HS-5 (cell line): ENCODE measurements around the gene TTC21A.
"Not testable (repeated sequence)": the region's sequence is repeated elsewhere in the genome, so short reads cannot be mapped to it uniquely, and the experiment has no call there.

ENCODE experiments used
- DNase-seq: peaks from one replicate; pipeline ENCODE4 v3.0.0-alpha.2; 2012; ENCODE audit warnings: low read depth

TTC21A gene

GRCh38 chr3:39107388-39108199 is at the start of gene TTC21A, which contains the start of gene GORASP1:
TTC21A (plus strand) TSS chr3:39107680; CDS start chr3:39107838, 158 bp downstream.
GORASP1 (minus strand) TSS chr3:39107627; CDS start chr3:39107541, 86 bp downstream.
- DNase-seq: peak; percentile 54

- not testable (repeated sequence) for DNase-seq
Measured at GRCh38 chr3:39061228-39061627, 46.3 kb upstream of the TTC21A start.

DNA sequence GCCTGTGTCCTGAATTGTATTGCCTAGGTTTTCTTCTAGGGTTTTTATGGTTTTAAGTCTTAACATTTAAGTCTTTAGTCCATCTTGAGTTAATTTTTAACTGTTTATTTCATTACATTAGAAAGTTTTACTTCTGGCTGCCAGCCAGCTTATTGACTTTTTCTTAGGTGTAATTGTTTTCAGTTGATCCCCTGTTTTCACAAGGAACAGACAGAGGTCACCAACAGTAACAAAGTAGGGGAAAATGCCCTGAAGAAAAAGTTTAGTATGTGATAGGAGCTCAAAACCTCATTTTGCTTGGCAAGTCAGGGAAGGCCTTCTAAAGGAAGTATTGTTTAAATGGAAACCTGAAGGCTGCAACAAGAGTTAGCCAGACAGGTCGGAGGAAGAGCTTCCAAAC is 45.3 kb upstream of the TTC21A start:
- no peak for DNase-seq

GRCh38 chr3:39063143-39063542 is 44.3 kb upstream of the TTC21A start:
- no peak for DNase-seq

GRCh38 chr3:39064646-39065045 is 42.8 kb upstream of the TTC21A start:
- no peak for DNase-seq

- DNase-seq: no peak
Measured at GRCh38 chr3:39065197-39065596, 42.3 kb upstream of the TTC21A start.

- no peak for DNase-seq
Measured at GRCh38 chr3:39067286-39067685, 40.2 kb upstream of the TTC21A start.

DNA sequence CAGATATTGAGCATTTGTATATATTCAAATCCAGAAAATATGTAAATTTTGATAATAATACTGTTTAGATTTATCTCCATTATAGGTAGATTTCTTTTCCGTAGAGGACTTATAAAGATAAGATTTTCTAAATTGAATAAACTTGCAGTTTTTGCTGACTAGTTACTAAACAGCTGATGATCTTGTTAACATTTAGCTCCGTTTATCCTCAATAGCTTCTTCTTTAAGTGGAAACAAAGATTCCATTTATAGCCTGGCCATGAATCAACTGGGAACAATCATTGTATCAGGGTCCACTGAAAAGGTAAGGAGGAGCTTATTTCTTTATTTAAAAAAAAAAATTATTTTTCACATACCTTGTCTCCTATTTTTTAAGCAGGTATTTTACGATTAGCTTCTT is 38.9 kb upstream of the TTC21A start:
- no peak for DNase-seq

DNA sequence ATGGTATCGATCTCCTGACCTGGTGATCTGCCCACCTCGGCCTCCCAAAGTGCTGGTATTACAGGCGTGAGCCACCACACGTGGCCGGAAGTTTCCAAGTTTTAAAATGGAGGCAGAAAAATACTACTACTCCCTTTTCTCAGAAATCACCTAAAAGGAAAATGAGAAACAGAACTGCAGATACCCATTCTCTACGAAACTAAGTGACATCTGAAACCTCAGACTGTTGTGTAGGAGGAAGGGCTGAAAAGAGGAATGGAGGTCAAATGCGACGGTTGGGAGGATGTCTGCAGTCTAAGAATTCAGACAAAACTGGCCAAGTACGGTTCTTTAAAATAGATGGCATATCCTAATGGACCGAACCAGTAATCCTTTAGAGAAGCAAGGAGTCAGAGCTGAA is 31.6 kb upstream of the TTC21A start:
- no peak for DNase-seq

DNA sequence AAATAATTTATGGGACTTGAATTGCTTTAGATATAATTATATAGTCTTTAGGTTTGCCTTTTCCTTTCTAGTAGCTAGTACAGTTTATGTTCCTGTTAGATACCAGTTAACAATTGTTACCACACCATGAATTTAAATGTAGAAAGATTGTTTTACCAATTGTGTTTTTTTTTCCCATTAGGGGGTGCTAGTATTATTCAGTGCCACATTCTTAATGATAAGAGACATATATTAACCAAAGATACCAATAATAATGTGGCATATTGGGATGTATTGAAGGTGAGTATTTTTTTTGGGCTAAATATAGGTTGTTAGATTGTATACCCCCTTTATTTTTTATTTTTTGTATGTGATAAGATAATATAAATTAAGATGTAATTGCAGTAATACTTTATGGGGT is 27.9 kb upstream of the TTC21A start:
- DNase-seq: no peak

- DNase-seq: no peak
Measured at GRCh38 chr3:39080026-39080425, 27.5 kb upstream of the TTC21A start.

DNA sequence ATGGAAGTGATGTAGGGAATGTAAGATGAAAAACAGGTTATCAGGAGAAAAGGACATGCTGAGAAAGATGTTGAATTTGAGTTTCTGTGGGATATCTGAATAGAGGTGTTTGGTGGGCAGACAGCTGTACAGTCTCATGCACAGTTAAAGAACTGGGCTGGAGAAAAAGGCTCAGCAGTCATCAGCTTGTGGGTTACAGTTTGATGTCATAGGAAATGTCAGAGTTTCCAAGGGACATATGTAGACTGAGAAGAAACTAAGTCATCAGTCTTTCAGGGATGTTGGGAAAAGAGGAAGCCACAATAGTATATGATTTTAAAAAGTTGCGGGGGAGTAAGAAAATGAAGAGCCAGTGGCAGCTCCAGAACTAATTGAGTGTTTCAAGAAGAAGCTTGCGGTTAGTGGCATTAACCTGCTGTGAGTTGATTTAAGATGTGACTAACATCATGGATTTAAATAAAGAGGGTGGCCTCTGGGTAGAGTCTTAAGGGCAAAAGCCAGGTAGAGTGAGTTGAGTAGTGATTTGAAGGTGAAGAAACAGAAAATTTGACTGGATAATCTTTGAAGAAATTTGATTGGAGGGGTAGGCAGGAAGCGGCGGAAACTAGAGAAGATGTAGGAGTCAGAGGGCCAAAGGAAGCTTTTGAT is 24.7 kb upstream of the TTC21A start:
- DNase-seq: no peak

DNA sequence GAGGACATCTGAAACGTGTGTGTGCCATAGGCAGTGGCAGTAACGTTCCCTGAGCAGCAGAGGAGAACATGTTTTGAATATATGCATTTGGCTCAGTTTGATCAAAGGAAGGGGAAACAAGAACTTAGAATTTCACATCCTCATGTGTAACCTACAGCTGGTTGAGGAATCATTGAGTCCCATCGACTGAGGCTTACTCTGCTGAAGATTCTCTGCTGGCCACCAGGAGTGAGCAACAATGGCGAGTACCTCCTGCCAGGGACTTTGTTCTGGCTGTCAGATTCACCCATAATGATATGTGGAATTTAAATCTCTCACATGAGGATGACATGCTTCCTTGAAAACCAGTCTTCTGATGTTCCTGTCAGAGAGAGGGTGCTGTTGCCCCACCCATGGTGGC is 21.3 kb upstream of the TTC21A start:
- DNase-seq: no peak

GRCh38 chr3:39088456-39088855 is 19.0 kb upstream of the TTC21A start:
- DNase-seq: no peak

GRCh38 chr3:39088889-39089288 is 18.6 kb upstream of the TTC21A start:
- no peak for DNase-seq

GRCh38 chr3:39090922-39091321 is 16.6 kb upstream of the TTC21A start:
- DNase-seq: no peak

DNA sequence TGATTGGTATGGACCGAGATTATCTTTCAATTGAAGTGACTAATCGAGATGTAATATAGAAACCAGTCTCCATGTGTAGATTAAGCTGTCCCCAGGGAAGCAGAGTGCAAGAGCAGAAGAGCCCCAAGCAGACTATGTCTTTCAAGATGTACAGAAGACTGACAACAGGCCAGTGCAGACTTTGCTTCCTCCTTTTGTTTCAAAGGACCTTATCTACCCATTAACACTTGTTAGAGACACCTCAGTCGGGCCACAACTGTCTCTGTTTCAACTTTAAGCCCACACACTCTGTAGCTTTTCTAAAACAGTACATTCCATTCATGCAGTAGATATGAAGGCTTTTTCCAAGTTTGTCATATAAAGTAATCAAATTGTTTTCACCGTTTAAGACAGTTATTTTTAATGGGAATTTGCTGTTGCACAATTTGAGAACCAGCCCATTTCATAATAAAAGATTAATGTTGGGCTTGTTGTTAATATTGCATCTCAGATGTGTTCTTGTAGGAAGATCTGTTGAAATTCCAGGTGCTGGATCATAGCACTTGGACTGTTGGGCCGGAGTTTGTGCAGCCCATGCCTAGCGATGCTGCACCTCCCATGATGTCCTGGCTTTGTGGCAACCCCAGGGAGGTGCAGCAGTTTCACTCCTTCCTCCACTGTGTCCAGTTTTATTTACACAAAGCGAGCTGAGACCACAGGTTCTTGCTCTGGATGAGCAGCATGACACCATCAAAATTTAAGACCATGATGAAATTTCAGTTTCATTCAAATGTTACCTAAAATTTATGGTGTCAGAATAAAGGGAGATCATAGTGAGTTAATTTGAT is 12.4 kb upstream of the TTC21A start:
- DNase-seq: no peak

GRCh38 chr3:39095778-39096177 is 11.7 kb upstream of the TTC21A start:
- no peak for DNase-seq

GRCh38 chr3:39096775-39097174 is 10.7 kb upstream of the TTC21A start:
- DNase-seq: no peak

- DNase-seq: no peak
Measured at GRCh38 chr3:39097716-39098472, 9.6 kb upstream of the TTC21A start.

DNA sequence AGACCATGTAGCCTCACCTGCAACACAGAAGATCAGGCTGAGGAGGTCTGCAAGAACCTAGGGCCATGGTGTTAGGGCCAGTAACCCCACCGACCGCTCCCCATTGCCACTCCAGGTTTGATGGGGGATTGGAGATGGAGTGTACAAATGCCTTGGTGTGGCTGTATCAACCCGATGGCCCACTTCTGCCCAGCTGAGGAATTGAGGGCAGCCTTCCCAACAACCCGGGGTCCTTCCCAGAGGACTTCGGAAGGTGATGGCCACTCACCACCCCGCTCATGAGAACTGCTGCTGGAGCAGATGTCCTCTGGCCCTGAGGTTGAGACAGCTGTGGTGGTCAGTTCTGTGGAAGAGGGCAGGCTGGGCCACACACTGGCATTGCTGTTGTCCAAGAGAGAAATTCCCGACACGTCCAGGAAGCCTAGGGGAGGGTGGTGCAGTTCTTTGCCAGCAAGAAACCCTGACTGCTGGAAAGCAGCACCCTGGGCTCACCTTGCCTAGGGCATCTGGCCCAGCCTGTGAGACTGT is 8.9 kb upstream of the TTC21A start:
- no peak for DNase-seq

- no peak for DNase-seq
Measured at GRCh38 chr3:39099242-39099641, 8.2 kb upstream of the TTC21A start.
